MCF 10A (cell line): Measurements from ENCODE around the gene KIF1A. TPM values are rescaled to one million over a fixed set of nuclear protein-coding genes. Genes with fewer than 3 reads are reported as not detected.

Experiments
- BruUV-seq: library from RNA; stranded (reverse); fragments of 400-500 nt; replicated peaks from 2 replicates; lab custom pipeline; 2021; lab: Mats Ljungman, UMichigan
- CTCF ChIA-PET: fragments of 300-600 bp; sonication (Branson Sonifier 250); formaldehyde crosslinking; extraction: SDS; loops from one replicate; lab custom pipeline; 2021; ENCODE audit warnings: antibody characterized with exemption, inconsistent platforms; lab: Yijun Ruan, JAX
- POLR2A ChIA-PET: fragments of 300-600, 350-650 bp; sonication (Branson Sonifier 250); formaldehyde crosslinking; extraction: SDS; loops from one replicate; lab custom pipeline; 2020; ENCODE audit warnings: antibody characterized with exemption, inconsistent platforms; lab: Yijun Ruan, JAX
- DNase-seq: peaks from one replicate; pipeline ENCODE4 v3.0.0-alpha.2; 2018; ENCODE audit not compliant: unreplicated experiment
- H3K27ac Mint-ChIP-seq: one replicate; pipeline ENCODE4 v1.8.0; 2022; ENCODE audit warnings: mild to moderate bottlenecking, low read depth, mixed read lengths; ENCODE audit not compliant: unreplicated experiment
- H3K27me3 Mint-ChIP-seq: one replicate; pipeline ENCODE4 v1.8.0; 2022; ENCODE audit warnings: mixed read lengths; ENCODE audit not compliant: insufficient read depth, unreplicated experiment
- H3K36me3 Mint-ChIP-seq: one replicate; pipeline ENCODE4 v1.8.0; 2022; ENCODE audit warnings: mild to moderate bottlenecking, moderate library complexity, mixed read lengths; ENCODE audit not compliant: insufficient read depth, unreplicated experiment
- H3K4me1 Mint-ChIP-seq: one replicate; pipeline ENCODE4 v1.8.0; 2022; ENCODE audit warnings: mixed read lengths; ENCODE audit not compliant: insufficient read depth, unreplicated experiment
- H3K4me3 Mint-ChIP-seq: one replicate; pipeline ENCODE4 v1.8.0; 2022; ENCODE audit warnings: mild to moderate bottlenecking, moderate library complexity, mixed read lengths; ENCODE audit not compliant: unreplicated experiment
- H3K9me3 Mint-ChIP-seq: one replicate; pipeline ENCODE4 v1.8.0; 2022; ENCODE audit warnings: mixed read lengths; ENCODE audit not compliant: unreplicated experiment
- CTCF ChIP-seq: fragments of 200-600 bp; IDR thresholded peaks from one replicate; pipeline ENCODE4 v1.8.0; 2022; ENCODE audit warnings: antibody characterized with exemption, mild to moderate bottlenecking; ENCODE audit not compliant: unreplicated experiment
- intact Hi-C: fragments of 100-400 bp; cut with micrococcal nuclease; formaldehyde crosslinking; loops from 2 replicates; pipeline ENCODE4 v1.14.1; 2022
- total RNA-seq: library from RNA; stranded (reverse); gene quantifications from 2 replicates; pipeline ENCODE4 v1.2.3, GENCODE V29; 2022

The KIF1A gene
- total RNA-seq, 1 experiment from 2014 or later = not detected

GRCh38 chr2:240856151-240856980, 36.3 kb upstream of the KIF1A start:
- POLR2A ChIA-PET = no interaction called here
- TF ChIP-seq CTCF = peak; percentile 15
- Mint-ChIP-seq H3K4me3 (no peak overlapping the region), H3K4me1 (no peaks in the 10 kb centered on the region), H3K36me3 (no peaks in the 10 kb centered on the region), H3K27me3 (no peaks in the 10 kb centered on the region), H3K9me3 (peaks cover 8% of the 10 kb centered on the region), H3K27ac (no peak overlapping the region)
- no TSS peak for BruUV-seq
- CTCF ChIA-PET = interaction anchor here (0.6 kb wide), 1 partner anchor 26 kb away, joined by 4 read pairs; no protein-coding TSS in a partner anchor
- intact Hi-C loops = loop anchor here (10.0 kb wide), 1 partner anchor 358 kb away; no protein-coding TSS in a partner anchor
- DNase-seq = no peak

- Mint-ChIP-seq H3K4me3 (no peak overlapping the region), H3K36me3 (no peaks in the 10 kb centered on the region), H3K27ac (no peak overlapping the region), H3K4me1 (no peaks in the 10 kb centered on the region), H3K9me3 (peaks cover 8% of the 10 kb centered on the region), H3K27me3 (no peaks in the 10 kb centered on the region)
- POLR2A ChIA-PET = no interaction called here
- no peak for TF ChIP-seq CTCF
- intact Hi-C loops = loop anchor here (10.0 kb wide), 1 partner anchor 359 kb away; no protein-coding TSS in a partner anchor
- BruUV-seq = no TSS peak
- CTCF ChIA-PET = no interaction called here
- DNase-seq = no peak
Observed at GRCh38 chr2:240855670-240856069, 35.7 kb upstream of the KIF1A start.

- intact Hi-C loops = loop anchor here (5.0 to 10.0 kb wide), 3 partner anchors 225 to 362 kb away; partner anchors contain the start of gene PASK
- Mint-ChIP-seq H3K4me3 (no peak overlapping the region), H3K4me1 (no peaks in the 10 kb centered on the region), H3K36me3 (no peaks in the 10 kb centered on the region), H3K27ac (no peak overlapping the region), H3K9me3 (peaks cover 8% of the 10 kb centered on the region), H3K27me3 (no peaks in the 10 kb centered on the region)
- POLR2A ChIA-PET = no interaction called here
- no TSS peak for BruUV-seq
- CTCF ChIA-PET = interaction anchor here (0.5 to 2.1 kb wide), 4 partner anchors 16 to 504 kb away, joined by 3 to 10 read pairs (median 6); partner anchors contain the start of gene FARP2
- DNase-seq = no peak
- no peak for TF ChIP-seq CTCF
Observed at GRCh38 chr2:240852671-240853314, 32.8 kb upstream of the KIF1A start.
